Skin epidermis (tissue), 12 donors: ENCODE measurements around the gene FBXL20.
A peak's percentile ranks its signal among the peaks of the same experiment; 100 is the strongest.
"Not testable (repeated sequence)": the region's sequence is repeated elsewhere in the genome, so short reads cannot be mapped to it uniquely, and the experiment has no call there.

Experiments
- H3K27ac ChIP-seq, 21 experiments: fragments of 200-600 bp; sonication (generic) in 11 of 21; one replicate each; pipeline ENCODE4 v1.5.0; 2020; ENCODE audit warnings: mild to moderate bottlenecking in 3 of 21, inconsistent platforms in 2 of 21, moderate library complexity in 2 of 21
- H3K4me3 ChIP-seq, 7 experiments: fragments of 200-600 bp; sonication (generic) in 2 of 7; one replicate each; pipeline ENCODE4 v1.5.0; 2020; ENCODE audit warnings: inconsistent platforms in 2 of 7, mild to moderate bottlenecking in 2 of 7, moderate library complexity in 1 of 7

FBXL20 gene, protein sequence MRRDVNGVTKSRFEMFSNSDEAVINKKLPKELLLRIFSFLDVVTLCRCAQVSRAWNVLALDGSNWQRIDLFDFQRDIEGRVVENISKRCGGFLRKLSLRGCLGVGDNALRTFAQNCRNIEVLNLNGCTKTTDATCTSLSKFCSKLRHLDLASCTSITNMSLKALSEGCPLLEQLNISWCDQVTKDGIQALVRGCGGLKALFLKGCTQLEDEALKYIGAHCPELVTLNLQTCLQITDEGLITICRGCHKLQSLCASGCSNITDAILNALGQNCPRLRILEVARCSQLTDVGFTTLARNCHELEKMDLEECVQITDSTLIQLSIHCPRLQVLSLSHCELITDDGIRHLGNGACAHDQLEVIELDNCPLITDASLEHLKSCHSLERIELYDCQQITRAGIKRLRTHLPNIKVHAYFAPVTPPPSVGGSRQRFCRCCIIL

DNA sequence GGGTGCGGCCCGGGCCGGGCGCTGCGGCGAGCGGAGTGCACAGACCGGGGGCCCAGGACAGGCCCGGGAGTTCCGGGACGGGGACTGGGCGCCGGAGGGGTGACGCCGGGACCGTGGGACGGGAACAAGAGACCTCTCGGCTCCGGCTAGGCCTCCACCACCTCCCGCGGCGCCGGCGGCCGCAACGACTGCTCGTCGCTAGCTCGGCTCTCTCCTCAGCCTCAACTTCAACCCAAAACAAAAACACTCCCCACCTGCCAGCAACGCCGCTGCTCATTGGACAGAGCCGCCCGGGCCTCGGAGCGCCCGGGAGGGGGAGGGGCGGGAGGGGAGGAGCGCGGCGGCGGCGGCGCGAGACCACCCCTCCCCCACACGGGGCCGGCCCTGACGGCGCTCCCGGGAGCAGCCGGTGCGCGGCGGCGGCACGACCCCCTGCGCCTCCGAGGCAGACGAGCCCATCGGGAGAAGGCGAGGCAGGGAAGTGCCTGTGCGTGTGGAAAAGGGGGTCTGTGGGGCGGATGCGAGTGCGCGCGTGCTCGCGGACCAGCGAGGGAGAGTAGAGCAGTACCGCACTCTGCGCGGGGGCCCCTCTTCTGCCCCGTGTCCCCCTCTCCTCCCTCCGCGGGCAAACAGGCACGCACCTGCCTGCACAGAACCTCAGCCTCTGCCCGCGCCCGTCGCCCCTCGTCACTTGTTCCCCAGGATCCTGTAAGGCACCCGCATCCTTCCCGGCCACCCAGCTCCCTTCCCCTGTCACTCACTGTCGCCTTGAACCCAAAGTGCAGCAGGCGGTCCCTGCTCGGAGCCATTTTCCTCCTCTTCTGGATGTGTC is at the start of gene FBXL20:
TSS of gene FBXL20 (minus strand) at position 215 of the 832 bp plus-strand sequence. CDS start 224 bp downstream, outside the sequence.
- H3K4me3 ChIP-seq = peak within 1 kb of the TSS; percentile 83 to 99 (median 89)
- peak within 1 kb of the TSS; percentile 60 to 95 (median 89) for H3K27ac ChIP-seq

DNA sequence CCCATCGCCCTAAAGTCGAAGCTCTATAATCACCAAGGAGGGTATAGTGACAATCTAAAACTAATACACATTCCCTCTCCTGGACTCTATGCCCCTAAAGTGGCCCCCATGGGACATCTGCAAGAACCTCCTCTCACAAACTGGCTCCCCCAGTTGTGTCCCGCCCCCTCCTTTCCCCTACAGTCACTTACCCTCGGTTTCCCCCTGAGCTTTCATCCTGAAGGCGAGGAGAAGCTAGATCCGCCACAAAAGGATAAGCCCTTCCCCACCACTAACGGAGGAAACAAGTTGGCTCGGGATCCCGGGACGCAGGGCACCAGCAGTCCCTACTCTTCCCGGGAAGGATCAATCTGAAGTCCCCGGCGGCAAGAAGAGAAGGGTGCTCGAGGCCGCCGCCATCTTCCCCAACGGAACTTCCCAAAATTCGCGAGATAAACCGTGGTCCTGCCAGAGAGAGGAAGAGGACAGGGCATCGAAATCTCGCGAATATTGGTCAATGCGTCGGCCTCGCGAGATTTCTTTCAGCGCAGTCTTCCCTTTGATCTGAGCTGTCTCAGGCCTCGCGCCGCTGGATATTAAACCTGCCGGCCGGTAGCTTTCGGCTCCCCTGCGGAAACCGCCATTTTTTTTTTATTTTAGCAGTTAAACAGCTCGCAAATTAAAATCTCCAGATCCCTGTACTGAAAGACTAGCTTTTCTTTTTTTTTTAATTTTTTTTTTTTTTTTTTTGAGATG is 49.6 kb upstream of the FBXL20 start, which contains the start of gene MED1:
TSS of gene MED1 (minus strand) at position 417 of the 735 bp plus-strand sequence. CDS start at position 216, 201 bp downstream.
- peak within 1 kb of the TSS in 20 of 21 experiments; percentile 65 to 94 (median 86) for H3K27ac ChIP-seq

DNA sequence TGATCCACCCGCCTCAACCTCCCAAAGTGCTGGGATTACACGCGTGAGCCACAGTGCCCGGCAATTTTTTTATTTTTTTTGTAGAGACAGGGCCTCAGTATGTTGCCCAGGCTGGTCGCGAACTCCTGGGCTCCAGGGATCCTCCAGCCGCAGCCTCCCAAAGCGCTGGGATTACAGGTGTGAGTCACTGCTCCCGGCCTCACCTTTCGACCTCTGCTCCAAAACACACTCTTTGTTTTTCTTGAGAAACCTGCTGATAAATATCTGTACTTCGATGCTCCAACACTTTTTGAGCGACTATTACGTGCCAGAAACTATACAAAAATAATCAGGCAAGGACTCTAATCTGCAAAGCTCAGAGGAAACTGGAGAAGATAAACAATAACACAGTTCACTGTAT is 48.6 kb upstream of the FBXL20 start:
- H3K27ac ChIP-seq = peak overlapping the region in 5 of 21 experiments; percentile 83 to 94 (median 92)
- H3K4me3 ChIP-seq = peak overlapping the region; percentile 58 to 87 (median 78)

More for the DNA sequence above, 49.6 kb upstream of the FBXL20 start, which contains the start of gene MED1:
- H3K4me3 ChIP-seq = peak within 1 kb of the TSS; percentile 58 to 87 (median 78)

DNA sequence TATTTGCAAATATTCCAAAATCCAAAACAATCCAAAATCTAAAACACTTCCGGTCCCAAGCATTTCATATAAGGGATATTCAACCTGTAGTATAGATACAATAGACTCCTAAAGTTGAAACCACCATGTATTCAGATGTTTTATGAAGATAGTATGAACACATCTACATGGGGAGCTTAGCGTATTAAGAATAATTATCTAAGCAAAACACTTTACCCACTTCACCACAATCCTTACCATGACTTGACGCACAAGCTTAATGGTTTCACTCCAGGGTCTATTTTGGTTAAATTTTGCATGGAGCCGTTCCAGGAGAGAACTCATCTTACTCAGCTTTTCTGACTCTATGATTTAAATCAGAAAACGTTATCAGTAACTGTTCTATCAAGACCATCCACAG is 46.1 kb upstream of the FBXL20 start:
- Histone ChIP-seq H3K27ac (no peak overlapping the region), H3K4me3 (no peak overlapping the region)

DNA sequence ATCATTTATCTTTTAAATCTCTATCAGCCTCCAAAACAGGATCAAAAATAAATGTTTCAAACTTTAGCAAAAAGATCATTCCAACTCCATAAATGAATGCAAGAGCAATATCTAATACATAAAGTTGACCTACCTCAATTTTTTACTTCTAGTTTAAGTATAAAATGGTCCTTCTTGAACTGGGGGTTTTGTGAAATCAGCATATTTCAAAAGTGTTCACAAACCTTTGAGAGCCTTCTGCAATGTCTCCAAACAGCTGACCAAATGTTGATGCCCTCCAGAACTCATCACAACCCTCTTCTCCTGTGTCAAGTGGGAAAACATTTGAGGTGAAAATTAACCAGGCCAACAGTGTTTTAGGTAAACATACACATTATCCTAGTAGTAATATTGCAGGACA is 41.9 kb upstream of the FBXL20 start:
- no peak overlapping the region for H3K27ac ChIP-seq

DNA sequence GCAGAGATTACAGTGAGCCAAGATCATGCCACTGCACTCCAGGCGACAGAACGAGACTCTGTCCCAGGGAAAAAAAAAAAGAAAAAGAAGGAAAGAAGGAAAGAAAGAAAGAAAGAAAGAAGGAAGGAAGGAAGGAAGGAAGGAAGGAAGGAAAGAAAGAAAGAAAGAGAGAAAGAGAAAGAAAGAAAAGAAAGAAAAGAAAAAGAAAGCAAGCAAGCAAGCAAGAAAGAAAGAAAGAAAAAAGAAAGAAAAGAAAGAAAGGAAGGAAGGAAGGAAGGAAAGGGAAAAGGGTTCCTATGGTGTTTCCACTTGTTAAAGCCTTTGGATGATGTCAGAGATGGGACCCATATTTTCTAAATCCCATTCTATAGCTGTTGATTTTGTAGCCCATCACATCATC is 38.4 kb upstream of the FBXL20 start:
- H3K27ac ChIP-seq = not testable (repeated sequence)

More for the DNA sequence above, 41.9 kb upstream of the FBXL20 start:
- no peak overlapping the region for H3K4me3 ChIP-seq

DNA sequence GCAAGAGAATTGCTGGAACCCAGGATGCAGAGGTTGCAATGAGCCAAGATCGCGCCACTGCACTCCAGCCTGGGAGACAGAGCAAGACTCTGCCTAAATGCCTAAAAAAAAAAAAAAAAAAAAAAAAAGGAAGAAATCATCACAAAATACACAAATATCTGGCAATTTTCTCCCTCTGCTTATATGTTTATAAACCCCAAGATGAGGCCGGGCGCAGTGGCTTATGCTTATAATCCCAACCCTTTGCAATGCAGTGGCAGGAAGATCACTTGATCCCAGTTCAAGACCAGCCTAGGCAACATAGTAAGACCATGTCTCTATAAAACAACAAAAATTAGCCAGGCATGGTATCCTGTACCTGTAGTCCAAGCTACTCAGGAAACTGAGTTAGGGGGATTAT is 28.2 kb upstream of the FBXL20 start:
- no peak overlapping the region for H3K4me3 ChIP-seq
- H3K27ac ChIP-seq = no peak overlapping the region

More for the DNA sequence above, 38.4 kb upstream of the FBXL20 start:
- not testable (repeated sequence) for H3K4me3 ChIP-seq

DNA sequence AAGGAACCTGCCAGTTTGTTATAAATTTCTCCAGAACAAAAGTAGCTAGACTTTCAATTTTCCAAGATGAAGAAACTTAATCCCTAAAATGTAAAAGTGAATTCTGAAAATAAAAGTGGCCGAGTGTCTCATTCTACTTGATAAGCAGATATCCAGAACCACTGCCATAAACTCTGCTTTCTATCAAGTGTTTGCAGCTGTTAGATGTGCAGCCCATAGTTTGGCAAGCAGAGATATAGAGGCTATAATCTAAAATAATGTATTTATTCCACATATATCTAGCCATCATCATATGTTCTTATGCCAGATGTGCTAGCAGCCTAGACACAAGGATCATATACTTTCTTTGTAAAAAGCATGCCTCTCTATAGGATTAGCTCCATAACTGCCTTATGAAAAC is 14.7 kb upstream of the FBXL20 start:
- Histone ChIP-seq H3K4me3 (no peak overlapping the region), H3K27ac (no peak overlapping the region)

DNA sequence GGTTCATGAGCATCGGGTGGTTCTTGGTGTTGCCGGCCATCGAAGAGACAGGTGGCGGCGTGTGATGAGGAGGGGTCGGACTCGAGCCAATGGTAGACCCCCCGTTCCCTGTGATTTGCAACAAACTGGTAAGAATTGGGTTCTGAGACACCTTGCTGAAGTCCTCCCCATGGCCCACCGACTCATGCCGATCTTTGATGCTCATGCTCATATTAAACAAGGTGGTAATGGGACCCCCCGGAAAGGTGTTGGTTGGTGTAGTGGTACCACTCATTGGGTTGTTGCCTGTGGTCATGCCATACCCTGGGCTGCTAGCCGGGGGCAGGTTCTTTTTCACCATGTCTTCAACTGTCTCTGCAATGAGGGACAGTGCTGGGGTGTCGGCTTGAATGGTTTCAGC is 8.9 kb upstream of the FBXL20 start:
- H3K27ac ChIP-seq = no peak overlapping the region
- H3K4me3 ChIP-seq = no peak overlapping the region

DNA sequence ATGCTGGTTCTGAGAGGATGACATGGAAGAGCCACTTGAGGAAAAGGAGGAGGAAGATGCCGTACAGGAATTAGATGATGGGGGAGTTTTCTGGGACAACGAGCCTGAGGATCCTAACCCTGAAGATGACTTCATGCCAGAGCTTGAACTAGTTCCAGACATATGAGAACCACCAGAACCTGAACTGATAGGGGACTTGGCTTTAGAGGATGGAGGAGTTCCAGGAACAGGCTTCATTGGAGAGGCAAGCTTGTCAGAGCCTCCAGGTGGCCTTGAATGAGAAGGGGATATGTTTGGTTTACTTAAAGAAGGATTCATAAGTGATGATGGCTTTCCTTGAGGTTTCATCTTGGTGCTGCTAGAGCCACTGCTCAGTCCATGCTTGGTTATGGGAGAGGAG is 6.9 kb upstream of the FBXL20 start:
- Histone ChIP-seq H3K4me3 (no peak overlapping the region), H3K27ac (no peak overlapping the region)

DNA sequence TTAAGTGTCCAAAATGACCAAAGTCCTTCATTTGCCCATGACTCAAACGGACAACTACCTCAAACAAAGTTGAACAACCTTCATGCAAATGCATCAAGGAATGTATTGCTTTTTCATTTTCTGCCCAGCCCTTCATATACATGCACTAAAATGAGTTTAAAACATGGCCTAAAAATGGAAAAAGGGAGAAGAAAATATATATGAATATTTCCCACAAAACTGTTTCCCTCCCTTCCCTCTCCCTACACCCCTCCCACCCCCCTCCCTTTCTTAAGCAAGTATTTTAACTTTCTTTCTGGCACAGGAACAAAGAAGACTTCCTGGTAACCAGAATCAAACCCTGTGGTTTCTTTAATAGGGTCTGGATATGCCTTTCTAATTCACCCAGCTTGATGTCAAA is 5.5 kb upstream of the FBXL20 start:
- H3K4me3 ChIP-seq = no peak overlapping the region
- H3K27ac ChIP-seq = no peak overlapping the region

DNA sequence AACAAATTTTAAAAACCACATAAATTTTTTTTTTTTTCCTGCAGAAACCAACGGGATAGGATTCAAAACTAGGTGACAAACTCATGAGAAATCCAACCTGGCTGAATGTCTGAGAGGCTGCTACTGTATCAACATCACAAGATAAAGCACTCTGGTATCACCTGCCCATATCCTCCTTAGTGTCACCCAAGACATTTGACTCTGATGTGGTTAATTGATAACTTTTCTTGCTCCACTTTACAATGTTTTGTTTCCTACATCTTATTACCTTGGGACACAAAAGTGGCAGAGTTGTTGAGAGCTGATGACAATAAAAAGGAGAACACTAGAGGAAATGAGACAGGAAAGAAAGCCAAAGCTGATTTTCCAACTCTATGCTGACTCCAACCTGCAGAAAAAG is 4.0 kb upstream of the FBXL20 start:
- Histone ChIP-seq H3K27ac (peak overlapping the region in 6 of 21 experiments; percentile 17 to 63 (median 34)), H3K4me3 (no peak overlapping the region)

DNA sequence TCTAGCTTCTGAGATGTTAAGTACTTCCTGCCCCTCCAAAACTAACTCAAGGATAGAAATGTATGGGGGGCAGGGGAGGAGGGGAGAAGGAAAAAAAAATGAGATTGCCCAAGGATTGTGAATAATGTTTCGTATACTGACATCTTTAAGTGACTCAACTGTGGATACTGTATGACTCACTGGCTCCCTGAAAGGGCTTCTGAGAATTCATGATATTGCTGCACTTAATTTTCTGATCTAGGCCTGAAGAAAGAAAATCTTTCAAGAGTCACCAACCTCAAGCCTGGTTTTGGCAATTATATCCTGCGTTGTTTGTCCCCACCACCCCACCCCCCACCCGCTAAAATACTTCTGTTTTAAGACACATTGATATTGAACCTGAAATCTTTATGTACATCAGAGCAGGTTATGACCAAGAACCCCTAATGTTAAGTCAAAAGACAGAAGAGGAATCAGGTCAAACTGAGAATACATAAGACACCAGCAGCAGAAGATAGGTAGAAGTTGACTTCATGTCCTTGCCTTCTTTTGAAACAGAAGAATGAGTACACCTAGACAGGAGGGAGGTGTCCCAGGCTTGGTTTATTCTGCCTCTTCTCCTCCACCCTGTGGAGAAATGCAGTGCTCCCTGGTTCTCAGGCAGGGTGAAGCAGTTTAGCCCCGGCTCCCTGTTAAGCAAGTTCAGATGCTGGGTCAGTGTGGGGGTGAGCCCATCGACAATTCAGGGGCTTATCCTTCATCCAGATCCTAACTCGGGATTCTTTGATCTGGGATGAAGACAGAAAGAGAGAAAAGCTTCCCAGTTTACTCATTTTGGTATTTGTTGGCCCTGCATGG is 3.3 kb upstream of the FBXL20 start:
- Histone ChIP-seq H3K4me3 (no peak overlapping the region), H3K27ac (peak overlapping the region in 6 of 21 experiments; percentile 14 to 63 (median 34))

DNA sequence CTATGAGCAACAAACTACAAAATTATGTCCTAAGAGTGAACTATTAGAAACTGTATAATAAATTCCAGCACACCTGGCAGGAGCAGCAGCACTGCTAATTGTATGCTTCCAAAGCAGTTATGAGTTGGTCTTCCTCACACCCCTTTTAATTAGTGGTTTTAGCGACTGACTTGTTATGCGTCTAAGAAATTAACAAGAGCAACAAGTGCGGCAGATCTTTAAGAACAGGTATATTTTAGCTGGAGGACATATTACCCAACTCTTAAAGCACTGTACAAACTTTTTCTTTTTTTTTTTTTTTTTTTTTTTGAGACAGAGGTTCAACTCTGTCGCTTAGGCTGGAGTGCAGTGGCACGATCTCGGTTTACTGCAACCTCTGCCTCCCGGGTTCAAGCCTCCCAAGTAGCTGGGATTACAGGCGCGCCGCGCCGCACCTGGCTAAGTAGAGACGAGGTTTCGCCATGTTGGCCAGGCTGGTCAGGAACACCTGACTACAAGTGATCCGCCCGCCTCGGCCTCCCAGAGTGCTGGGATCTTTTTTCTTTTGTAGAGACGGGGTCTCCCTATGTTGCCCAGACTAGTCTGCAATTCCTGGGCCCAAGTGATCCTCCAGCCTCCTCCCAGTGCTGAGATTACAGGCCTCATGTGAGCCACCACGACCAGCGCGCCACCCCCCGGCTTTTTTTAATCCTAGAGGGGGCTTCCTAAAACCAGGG is 1.6 kb upstream of the FBXL20 start:
- H3K4me3 ChIP-seq = peak overlapping the region in 1 of 7 experiments; percentile 94
- H3K27ac ChIP-seq = peak overlapping the region in 1 of 21 experiments; percentile 25

DNA sequence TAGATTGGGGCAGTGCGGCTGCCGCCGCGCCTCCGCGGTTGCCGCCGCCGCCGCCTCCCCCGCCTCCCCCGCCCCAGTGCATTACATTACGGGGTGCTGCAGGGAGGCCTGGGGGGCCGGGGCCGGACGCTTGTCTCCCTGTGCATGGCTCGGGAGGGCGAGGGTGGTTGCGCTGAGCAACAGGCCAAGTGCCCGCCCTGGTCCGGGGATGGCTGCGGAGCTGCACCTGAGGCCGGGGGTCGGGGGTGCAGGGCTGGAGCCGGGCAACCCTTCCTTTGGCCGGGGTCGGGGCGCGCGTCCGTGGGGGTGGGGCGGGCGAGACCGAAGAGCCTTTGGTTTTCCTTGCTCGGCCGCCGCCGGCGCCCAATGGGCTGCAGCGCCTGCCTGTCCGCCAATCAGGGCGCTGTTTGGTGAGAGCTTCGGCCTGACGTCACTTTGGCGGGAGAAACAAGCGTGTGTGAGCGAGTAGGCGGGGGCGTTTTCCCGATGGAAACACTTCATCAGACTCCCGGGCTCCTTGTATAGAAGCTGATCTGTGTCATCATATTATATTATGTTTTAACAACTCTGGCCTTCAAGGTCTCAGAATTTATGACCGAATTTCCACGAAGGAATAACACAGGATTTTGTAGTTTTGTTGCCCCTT is 941 bp upstream of the FBXL20 start:
- Histone ChIP-seq H3K4me3 (peak overlapping the region; percentile 83 to 99 (median 89)), H3K27ac (peak overlapping the region; percentile 45 to 95 (median 89))

DNA sequence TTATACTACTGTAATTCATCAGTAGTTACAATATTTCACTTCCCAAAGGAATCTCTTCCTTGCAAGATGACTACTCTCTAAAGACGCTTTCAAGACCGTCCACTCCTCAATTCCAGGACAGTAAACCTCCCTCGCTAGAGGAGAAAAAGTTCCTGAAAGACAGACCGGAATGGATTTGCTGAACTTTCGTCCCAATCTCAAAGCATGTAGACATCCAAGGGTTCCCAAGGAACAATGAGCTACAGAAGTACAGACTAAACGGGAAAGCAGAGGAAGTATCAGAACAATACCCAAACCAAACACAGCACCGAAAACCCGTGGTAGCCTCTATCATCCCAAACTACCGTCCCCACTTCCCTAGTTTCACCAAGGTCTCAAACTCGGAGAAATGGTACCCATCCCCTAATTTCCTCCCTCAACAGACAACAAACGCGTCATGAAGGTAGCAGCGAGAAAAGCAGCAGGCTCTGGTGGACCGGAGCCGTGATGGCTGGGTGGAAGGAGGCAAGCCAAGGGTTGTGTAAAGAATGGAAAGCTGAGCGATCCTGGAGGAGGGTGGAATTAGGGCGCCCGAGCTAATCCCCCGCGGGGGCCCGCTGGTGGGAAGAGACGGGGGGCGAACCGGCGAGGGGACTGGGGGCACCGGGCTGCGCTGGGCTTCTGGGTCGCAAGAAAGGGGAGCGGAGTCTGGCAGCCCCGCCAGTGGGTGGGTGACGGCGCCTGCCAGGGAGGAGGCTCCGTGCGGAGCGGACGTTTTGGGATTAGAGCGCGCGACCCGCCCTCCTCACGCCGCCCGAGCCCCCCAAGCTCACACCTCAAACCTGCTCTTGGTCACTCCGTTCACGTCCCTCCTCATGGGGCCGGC is 647 bp downstream of the FBXL20 start:
- Histone ChIP-seq H3K4me3 (peak overlapping the region; percentile 83 to 99 (median 89)), H3K27ac (peak overlapping the region; percentile 60 to 95 (median 89))

DNA sequence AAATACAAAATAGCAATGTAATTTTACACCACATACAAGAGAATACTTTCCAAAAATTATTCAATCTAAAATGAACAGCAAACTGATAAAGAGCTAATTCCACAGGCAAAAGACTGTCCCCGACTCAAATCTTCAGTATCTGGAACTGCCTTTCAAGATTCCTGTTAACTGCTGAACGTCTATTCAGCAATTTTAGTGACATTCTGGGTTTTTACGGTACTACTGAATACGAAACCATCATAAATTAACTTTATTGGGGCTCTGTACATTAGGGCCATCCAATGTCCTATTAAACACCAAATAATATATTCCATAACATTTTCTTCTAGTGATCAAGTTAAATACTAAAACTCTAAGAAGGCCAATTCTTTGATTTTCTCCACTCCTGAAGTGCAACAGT is 1.6 kb downstream of the FBXL20 start:
- H3K27ac ChIP-seq = peak overlapping the region in 2 of 21 experiments; percentile 42 to 85
- H3K4me3 ChIP-seq = no peak overlapping the region
